Measurements from ENCODE around the gene SLC25A23. TPM values are rescaled to one million over a fixed set of nuclear protein-coding genes. Genes with fewer than 3 reads are reported as not detected.

The SLC25A23 gene
- total and polyA plus RNA-seq, 9 of the 15 experiments (the other 6 are each of a cell fraction or from before 2014, with no cell fraction given): 6.1 to 72.0 (median 26.6) TPM

DNA sequence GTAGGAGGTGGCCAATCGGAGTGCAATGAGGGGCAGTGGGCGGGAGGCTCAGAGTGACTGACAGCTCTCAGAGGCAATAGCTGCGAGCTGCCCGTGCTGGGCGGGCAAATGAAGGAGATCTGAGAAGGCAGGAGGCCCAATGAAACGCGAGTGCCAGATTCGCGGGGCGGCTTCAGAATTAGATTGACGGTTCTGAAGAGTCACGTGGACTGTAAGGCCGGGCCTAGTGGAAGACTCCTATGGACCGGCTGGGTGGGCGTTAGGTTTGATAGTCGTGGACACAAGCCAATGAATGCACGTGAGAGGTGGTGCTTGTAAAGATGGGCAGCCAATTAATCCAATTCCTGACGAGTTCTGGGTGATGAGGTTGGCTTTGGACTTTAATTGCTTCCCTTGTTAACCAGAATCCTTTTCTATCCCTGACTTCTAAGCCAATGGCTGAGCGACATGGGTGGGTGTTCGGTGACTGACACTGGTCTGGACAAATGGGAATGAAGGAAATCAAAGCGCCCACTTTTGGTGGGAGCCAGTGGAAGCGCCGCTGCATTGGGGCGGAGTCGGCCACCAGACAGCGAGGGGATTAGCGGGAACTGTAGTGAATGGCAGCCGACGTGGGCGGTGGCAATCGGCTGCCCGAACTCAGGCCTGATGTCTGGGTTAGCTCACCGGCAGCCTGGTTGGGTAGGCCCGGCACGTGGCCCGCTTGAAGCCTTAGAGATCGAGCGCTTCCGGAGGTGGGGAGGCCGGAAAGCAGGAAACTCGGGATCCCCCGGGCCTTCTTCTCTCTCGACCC, 34.5 kb downstream of the SLC25A23 start (continued):
- TF ChIP-seq, protein P1, sequence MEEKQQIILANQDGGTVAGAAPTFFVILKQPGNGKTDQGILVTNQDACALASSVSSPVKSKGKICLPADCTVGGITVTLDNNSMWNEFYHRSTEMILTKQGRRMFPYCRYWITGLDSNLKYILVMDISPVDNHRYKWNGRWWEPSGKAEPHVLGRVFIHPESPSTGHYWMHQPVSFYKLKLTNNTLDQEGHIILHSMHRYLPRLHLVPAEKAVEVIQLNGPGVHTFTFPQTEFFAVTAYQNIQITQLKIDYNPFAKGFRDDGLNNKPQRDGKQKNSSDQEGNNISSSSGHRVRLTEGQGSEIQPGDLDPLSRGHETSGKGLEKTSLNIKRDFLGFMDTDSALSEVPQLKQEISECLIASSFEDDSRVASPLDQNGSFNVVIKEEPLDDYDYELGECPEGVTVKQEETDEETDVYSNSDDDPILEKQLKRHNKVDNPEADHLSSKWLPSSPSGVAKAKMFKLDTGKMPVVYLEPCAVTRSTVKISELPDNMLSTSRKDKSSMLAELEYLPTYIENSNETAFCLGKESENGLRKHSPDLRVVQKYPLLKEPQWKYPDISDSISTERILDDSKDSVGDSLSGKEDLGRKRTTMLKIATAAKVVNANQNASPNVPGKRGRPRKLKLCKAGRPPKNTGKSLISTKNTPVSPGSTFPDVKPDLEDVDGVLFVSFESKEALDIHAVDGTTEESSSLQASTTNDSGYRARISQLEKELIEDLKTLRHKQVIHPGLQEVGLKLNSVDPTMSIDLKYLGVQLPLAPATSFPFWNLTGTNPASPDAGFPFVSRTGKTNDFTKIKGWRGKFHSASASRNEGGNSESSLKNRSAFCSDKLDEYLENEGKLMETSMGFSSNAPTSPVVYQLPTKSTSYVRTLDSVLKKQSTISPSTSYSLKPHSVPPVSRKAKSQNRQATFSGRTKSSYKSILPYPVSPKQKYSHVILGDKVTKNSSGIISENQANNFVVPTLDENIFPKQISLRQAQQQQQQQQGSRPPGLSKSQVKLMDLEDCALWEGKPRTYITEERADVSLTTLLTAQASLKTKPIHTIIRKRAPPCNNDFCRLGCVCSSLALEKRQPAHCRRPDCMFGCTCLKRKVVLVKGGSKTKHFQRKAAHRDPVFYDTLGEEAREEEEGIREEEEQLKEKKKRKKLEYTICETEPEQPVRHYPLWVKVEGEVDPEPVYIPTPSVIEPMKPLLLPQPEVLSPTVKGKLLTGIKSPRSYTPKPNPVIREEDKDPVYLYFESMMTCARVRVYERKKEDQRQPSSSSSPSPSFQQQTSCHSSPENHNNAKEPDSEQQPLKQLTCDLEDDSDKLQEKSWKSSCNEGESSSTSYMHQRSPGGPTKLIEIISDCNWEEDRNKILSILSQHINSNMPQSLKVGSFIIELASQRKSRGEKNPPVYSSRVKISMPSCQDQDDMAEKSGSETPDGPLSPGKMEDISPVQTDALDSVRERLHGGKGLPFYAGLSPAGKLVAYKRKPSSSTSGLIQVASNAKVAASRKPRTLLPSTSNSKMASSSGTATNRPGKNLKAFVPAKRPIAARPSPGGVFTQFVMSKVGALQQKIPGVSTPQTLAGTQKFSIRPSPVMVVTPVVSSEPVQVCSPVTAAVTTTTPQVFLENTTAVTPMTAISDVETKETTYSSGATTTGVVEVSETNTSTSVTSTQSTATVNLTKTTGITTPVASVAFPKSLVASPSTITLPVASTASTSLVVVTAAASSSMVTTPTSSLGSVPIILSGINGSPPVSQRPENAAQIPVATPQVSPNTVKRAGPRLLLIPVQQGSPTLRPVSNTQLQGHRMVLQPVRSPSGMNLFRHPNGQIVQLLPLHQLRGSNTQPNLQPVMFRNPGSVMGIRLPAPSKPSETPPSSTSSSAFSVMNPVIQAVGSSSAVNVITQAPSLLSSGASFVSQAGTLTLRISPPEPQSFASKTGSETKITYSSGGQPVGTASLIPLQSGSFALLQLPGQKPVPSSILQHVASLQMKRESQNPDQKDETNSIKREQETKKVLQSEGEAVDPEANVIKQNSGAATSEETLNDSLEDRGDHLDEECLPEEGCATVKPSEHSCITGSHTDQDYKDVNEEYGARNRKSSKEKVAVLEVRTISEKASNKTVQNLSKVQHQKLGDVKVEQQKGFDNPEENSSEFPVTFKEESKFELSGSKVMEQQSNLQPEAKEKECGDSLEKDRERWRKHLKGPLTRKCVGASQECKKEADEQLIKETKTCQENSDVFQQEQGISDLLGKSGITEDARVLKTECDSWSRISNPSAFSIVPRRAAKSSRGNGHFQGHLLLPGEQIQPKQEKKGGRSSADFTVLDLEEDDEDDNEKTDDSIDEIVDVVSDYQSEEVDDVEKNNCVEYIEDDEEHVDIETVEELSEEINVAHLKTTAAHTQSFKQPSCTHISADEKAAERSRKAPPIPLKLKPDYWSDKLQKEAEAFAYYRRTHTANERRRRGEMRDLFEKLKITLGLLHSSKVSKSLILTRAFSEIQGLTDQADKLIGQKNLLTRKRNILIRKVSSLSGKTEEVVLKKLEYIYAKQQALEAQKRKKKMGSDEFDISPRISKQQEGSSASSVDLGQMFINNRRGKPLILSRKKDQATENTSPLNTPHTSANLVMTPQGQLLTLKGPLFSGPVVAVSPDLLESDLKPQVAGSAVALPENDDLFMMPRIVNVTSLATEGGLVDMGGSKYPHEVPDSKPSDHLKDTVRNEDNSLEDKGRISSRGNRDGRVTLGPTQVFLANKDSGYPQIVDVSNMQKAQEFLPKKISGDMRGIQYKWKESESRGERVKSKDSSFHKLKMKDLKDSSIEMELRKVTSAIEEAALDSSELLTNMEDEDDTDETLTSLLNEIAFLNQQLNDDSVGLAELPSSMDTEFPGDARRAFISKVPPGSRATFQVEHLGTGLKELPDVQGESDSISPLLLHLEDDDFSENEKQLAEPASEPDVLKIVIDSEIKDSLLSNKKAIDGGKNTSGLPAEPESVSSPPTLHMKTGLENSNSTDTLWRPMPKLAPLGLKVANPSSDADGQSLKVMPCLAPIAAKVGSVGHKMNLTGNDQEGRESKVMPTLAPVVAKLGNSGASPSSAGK (IDR thresholded peaks at IDR 0.05): peak; percentile 100
- TF ChIP-seq MAZ (CRISPR knock-in tag; conservative IDR thresholded peaks at IDR 0.05 in 1 of 2, IDR thresholded peaks at IDR 0.05 in 1 of 2) (peak in 1 of 2 experiments; percentile 88; a peak in 2 of 4 replicates), NR2C1 (IDR thresholded peaks at IDR 0.05) (peak; percentile 71; the same call in 1 of the 2 replicates), NR2C1 (tag; IDR thresholded peaks at IDR 0.05) (peak; percentile 73; the same call in 1 of the 2 replicates), RFX5 (IDR thresholded peaks at IDR 0.05; ENCODE audit: low read depth, low read length) (no peak)

Measured in K562 (cell line).